Fibroblast of mammary gland (primary cell): ENCODE results near the gene DEAF1.

Experiments used
- DNase-seq: peaks from one replicate; pipeline ENCODE4 v3.0.0-alpha.2; 2010; ENCODE audit warnings: low read depth
- H3K4me3 ChIP-seq: 2 replicates; pipeline ENCODE4 v1.5.1; 2011; ENCODE audit warnings: low read depth, mild to moderate bottlenecking, low read length, moderate library complexity; ENCODE audit not compliant: control insufficient read depth
- CTCF ChIP-seq: conservative IDR thresholded peaks from 2 replicates; pipeline ENCODE4 v1.5.1; 2011; ENCODE audit warnings: low read depth, low read length, inconsistent platforms; ENCODE audit not compliant: control insufficient read depth, insufficient read depth

The DEAF1 gene

DNA sequence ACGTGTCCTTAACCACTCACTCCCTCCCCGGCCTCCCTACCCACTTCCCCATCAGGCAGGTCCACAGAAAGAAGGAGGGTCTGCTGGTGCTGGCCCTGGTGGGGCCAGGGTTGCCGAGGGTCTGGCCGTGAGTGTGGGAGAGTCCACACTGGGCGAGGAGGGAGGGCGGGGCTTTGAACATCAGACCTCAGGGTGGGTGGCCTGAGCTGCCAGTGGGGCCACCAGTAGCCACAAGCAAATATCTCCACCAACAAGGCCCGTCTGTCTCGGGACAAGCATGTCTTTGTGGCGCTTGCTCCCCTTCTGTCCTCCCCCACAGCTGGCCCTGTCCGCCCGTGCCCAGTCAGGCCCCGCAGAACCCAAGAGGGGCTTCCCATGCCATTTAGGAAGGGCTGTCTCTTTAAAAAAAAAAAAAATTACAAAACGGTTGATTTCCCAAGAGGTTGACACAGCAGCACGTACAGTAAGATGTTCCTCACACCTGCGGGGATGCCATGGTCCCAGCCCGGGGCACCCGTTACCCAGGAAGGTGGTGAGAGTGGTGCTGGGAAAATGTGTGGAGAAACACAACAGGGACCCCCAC, 34.6 kb upstream of the DEAF1 start:
- DNase-seq = no peak
- H3K4me3 ChIP-seq = no peak overlapping the region
- TF ChIP-seq CTCF = no peak

DNA sequence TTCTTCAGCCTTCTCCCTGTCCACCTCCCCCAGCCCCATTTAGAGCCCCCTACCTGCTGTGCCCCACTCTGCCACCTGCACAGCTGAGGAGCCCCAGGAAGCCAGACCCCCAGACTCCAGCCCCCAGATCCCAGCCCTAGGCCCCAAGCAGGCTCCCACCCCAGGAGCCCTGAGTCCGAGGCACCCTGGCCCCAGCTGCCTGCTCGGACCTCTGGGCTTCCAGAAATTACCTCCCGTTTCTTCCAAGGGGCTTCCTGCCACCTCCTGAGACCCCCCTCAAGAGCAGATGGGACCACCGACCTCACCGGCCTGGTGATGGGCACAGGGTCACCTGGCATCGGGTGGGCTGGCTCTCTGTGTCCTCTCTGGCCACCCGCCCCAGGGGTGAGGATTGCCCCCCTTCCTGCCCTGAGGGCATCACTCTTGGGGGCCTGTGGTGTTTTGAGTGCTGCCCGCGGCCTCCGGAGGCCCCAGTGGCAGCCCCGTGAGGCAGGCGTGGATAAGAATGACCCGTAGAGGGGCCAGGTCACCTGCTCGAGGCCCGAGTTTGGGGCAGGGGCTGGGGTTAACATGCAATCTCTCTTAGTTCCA, 34.0 kb upstream of the DEAF1 start:
- H3K4me3 ChIP-seq = no peak overlapping the region
- DNase-seq = no peak
- no peak for TF ChIP-seq CTCF

DNA sequence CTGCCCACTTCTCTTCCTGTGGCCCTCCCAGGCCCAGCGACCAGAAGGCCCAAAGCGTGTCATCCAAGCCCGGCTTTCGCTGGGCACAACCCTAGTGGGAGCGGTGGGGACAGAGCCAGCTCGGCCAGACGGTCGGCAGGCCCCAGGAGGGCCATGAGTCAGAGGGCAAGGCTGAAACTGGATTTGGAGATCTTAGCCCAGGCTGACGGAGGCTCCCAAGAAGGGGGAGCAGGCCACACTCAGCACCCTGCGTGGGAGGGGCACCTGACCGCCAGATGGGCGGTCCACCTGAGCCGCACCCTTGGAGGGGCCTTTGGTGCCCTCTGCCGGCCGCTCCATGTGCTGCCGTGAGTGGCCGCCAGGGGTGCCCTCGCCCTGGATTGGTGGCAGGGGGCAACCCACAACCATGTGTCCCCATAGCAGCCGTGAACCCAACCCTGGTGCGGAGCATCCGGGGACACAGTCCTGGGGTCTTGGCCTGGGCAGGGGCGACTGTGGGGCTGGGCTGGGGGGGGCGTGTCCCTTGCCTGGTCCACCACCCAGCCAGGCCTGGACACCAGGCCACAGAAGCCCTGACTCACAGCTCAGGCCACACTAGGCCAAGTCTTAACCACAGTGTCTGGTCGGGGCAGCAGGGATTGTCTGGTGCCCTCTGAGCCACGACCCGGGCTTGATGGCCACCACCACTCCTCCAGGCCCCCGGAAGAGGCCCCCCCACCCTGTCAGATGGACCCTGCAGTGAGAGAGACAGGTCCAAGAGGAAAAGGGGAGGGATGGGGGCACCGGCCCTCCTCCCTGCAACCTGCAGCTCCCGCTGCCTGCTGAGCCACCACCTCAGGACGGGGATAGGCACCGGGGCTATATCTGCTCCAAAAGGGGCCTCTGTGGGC, 33.1 kb upstream of the DEAF1 start:
- H3K4me3 ChIP-seq = no peak overlapping the region
- peak; percentile 97 for DNase-seq
- peak; percentile 89 for TF ChIP-seq CTCF

- no peak for DNase-seq
- no peak overlapping the region for H3K4me3 ChIP-seq
- TF ChIP-seq CTCF = no peak
These were observed 32.3 kb upstream of the DEAF1 start for GRCh38 chr11:727281-727701.

DNA sequence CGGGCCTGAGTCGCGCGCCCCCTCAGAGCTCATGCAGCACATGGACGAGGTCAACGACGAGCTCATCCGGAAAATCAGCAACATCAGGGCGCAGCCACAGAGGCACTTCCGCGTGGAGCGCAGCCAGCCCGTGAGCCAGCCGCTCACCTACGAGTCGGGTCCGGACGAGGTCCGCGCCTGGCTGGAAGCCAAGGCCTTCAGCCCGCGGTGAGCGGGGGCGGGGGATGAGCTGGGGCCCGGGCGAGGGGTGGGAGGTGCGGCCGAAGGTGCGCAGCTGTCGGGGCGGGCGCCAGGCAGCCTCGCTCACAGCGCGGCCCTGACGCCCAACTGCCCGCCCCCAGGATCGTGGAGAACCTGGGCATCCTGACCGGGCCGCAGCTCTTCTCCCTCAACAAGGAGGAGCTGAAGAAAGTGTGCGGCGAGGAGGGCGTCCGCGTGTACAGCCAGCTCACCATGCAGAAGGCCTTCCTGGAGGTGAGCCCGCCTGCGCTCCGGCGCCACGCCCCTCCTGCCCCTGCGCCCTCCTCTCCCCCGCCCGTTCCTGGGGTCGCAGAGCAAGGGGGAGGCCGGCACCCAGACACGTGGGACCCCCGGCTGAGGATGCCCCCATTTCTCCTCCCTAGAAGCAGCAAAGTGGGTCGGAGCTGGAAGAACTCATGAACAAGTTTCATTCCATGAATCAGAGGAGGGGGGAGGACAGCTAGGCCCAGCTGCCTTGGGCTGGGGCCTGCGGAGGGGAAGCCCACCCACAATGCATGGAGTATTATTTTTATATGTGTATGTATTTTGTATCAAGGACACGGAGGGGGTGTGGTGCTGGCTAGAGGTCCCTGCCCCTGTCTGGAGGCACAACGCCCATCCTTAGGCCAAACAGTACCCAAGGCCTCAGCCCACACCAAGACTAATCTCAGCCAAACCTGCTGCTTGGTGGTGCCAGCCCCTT, 31.5 kb upstream of the DEAF1 start:
- no peak for TF ChIP-seq CTCF
- H3K4me3 ChIP-seq = no peak overlapping the region
- DNase-seq = peak; percentile 51

- TF ChIP-seq CTCF = no peak
- H3K4me3 ChIP-seq = no peak overlapping the region
- no peak for DNase-seq
These were observed 30.7 kb upstream of the DEAF1 start for GRCh38 chr11:725624-726202.
